PC-3 (cell line): ENCODE data around the gene NSUN2.

Experiments
- CTCF ChIP-seq: fragments of 300-600 bp; sonication (generic); conservative IDR thresholded peaks from 2 replicates; pipeline ENCODE4 v1.5.1; 2017; ENCODE audit warnings: antibody characterized with exemption, low read depth, mild to moderate bottlenecking, low read length
- EZH2phosphoT487 ChIP-seq: fragments of 300-600 bp; sonication (generic); IDR thresholded peaks from 2 replicates; pipeline ENCODE4 v1.6.1; 2018; ENCODE audit warnings: mild to moderate bottlenecking, antibody characterized with exemption, low read length, borderline replicate concordance

- no peak for TF ChIP-seq CTCF
- TF ChIP-seq EZH2phosphoT487 = no peak
Observed at GRCh38 chr5:6557807-6558575, 74.9 kb downstream of the NSUN2 start.
